ENCODE results near the gene SLC7A8. TPM values are rescaled to one million over a fixed set of nuclear protein-coding genes. Genes with fewer than 3 reads are reported as not detected.

Gene SLC7A8
- total RNA-seq, 3 donors from 2014 or later = 46.8 to 98.9 (median 61.9) TPM

DNA sequence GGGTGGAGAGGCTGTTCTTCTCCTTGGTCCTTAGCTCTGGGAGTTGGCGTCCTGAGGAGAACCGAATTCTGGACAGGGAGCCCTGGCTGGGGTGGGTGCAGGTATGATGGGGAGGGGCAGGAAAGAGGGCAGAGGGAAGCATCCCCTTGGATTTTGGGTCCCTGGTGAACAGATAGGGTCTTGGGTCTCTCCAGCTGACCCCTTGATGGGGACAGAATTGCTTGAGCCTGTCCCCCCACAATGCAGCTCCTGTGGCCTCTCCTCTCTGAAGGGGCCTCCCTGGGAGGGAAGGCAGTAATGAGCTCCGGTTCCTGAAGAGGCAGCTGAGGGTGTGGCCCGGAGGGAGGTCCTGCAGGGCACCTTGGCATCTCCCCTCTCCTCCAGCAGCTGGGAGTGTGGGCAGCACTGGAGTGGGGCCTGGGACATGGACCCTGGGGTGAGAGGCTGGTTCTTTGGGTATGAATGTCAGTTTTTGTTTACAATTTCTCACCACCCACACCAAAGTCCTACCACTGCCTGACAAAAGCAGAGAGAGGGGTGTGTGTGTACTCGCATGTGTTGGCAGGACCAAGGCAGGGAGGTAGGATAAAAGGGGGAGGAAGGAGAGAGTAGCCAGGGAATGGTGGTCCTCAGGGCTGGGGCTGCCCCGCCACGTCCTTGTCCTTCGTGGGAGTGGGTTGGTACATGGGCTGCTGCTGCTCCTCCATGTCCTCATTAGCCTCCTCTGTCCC, 56.7 kb downstream of the SLC7A8 start:
- TF ChIP-seq POLR2AphosphoS5 (IDR thresholded peaks at IDR 0.05) = no peak
- TF ChIP-seq POLR2A (IDR thresholded peaks at IDR 0.05) = no peak
- TF ChIP-seq, protein P1, sequence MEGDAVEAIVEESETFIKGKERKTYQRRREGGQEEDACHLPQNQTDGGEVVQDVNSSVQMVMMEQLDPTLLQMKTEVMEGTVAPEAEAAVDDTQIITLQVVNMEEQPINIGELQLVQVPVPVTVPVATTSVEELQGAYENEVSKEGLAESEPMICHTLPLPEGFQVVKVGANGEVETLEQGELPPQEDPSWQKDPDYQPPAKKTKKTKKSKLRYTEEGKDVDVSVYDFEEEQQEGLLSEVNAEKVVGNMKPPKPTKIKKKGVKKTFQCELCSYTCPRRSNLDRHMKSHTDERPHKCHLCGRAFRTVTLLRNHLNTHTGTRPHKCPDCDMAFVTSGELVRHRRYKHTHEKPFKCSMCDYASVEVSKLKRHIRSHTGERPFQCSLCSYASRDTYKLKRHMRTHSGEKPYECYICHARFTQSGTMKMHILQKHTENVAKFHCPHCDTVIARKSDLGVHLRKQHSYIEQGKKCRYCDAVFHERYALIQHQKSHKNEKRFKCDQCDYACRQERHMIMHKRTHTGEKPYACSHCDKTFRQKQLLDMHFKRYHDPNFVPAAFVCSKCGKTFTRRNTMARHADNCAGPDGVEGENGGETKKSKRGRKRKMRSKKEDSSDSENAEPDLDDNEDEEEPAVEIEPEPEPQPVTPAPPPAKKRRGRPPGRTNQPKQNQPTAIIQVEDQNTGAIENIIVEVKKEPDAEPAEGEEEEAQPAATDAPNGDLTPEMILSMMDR (IDR thresholded peaks at IDR 0.05) = no peak
- no peak for DNase-seq (ENCODE audit: low spot score in 2 of 2)
- intact Hi-C loops (cut with DNase I; ENCODE audit: low total_unique reads) = no loop called here
- Histone ChIP-seq H3K4me1 (peaks cover 0 to 3% of the 10 kb centered on the region in 2 donors), H3K9me3 (no peaks in the 10 kb centered on the region), H3K27ac (peak overlapping the region in 1 of 2 donors; percentile 63), H3K36me3 (no peaks in the 10 kb centered on the region), H3K27me3 (no peaks in the 10 kb centered on the region), H3K4me3 (no peak overlapping the region)

DNA sequence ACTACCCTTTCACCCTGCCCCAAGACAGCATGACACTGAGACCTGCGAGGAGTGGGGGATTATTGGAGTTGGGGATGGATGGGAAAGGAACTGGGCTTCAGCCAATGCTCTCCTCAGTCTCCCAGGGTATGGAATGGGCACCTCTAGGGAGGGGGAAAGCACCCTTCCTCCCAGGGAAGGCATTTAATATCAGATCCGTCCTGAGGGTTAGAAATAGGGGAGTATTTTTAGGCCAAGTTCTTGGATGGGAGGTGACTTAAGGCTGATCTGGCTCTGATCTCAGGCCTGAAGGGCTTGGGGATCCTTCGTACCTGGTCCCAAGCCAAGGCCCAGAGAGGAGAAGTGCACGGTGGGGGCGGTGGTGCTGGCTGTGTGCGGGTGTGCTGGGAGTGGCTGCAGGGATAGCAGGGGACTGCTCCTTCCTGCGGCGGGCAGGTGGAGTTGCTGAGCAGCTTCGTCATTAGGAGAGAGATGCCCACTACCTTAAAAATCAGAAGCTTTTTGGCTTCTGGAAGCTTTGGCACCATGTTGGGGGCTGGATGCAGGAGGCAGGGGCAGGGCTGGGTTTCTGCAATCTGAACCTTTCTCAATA, 57.4 kb downstream of the SLC7A8 start:
- Histone ChIP-seq H3K27ac (peak overlapping the region; percentile 63 to 64), H3K36me3 (no peaks in the 10 kb centered on the region), H3K9me3 (no peaks in the 10 kb centered on the region), H3K27me3 (no peaks in the 10 kb centered on the region), H3K4me3 (no peak overlapping the region), H3K4me1 (peaks cover 0 to under 1% of the 10 kb centered on the region in 2 donors)
- intact Hi-C loops (cut with DNase I; ENCODE audit: low total_unique reads) = no loop called here
- no peak for DNase-seq (ENCODE audit: low spot score in 2 of 2)
- no peak for TF ChIP-seq POLR2A (IDR thresholded peaks at IDR 0.05)
- TF ChIP-seq POLR2AphosphoS5 (IDR thresholded peaks at IDR 0.05) = peak in 1 of 3 donors; percentile 20

DNA sequence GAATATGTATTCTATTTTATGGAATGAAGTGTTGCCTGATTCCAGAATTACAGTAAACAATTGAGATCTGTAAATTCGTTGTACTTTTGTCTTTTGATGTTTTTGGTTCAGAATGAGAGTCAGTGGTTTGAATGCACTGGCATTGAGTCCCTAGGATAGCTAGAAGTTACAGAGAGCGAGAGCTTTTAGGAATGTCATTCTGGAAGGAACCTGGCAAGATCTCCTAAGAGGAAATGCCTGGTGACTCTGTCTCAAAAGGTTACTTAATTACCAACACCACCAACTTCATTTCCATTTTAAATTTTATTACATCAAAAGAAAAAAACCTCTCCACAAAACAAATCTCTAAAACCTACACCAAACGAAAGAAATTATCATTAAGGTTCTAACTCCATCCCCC, 58.4 kb downstream of the SLC7A8 start:
- Histone ChIP-seq H3K4me1 (no peaks in the 10 kb centered on the region), H3K36me3 (no peaks in the 10 kb centered on the region), H3K9me3 (no peaks in the 10 kb centered on the region), H3K4me3 (no peak overlapping the region), H3K27me3 (no peaks in the 10 kb centered on the region), H3K27ac (peak overlapping the region; percentile 22 to 64)
- intact Hi-C loops (cut with DNase I; ENCODE audit: low total_unique reads) = no loop called here
- DNase-seq (ENCODE audit: low spot score in 2 of 2) = no peak
- TF ChIP-seq, protein P1 (IDR thresholded peaks at IDR 0.05) = no peak
- no peak for TF ChIP-seq POLR2AphosphoS5 (IDR thresholded peaks at IDR 0.05)
- TF ChIP-seq POLR2A (IDR thresholded peaks at IDR 0.05) = no peak

DNA sequence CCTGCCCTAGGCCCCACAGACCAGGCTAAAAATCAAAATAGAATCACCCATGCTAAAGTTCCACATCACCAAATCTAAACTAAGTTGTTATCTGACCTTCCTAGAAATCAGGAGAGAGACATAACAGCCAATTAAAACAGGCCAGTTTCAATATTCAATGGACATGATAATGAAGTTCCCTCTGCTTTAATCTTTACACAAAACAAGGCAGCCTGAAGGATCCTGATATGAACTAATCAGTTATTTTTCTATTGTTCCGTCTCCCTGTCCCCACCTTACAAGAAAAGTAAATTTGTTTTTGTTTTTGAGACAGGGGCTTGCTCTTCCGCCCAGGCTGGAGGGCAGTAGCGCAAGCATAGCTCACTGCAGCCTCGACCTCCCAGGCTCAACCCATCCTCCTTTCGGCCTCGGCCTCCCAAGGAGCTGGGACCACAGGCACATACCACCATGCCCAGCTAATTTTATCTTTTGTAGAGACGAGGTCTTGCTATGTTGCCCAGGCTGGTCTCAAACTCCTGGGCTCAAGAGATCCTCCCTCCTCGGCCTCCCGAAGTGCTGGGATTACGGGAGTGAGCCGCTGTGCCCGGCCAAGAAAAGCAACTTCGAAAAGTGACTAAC, 59.0 kb downstream of the SLC7A8 start:
- H3K9me3 ChIP-seq = no peaks in the 10 kb centered on the region
- intact Hi-C loops (cut with DNase I; ENCODE audit: low total_unique reads) = loop anchor here (5.0 kb wide), 1 partner anchor 63 kb away; no protein-coding TSS in a partner anchor
- no peak for TF ChIP-seq POLR2A (IDR thresholded peaks at IDR 0.05)
- TF ChIP-seq, protein P1 (IDR thresholded peaks at IDR 0.05) = no peak
- TF ChIP-seq POLR2AphosphoS5 (IDR thresholded peaks at IDR 0.05) = no peak
- no peak for DNase-seq (ENCODE audit: low spot score in 2 of 2)
- peak overlapping the region; percentile 51 to 52 for H3K27ac ChIP-seq
- H3K4me1 ChIP-seq = no peaks in the 10 kb centered on the region
- H3K4me3 ChIP-seq = no peak overlapping the region
- H3K27me3 ChIP-seq = no peaks in the 10 kb centered on the region
- no peaks in the 10 kb centered on the region for H3K36me3 ChIP-seq

DNA sequence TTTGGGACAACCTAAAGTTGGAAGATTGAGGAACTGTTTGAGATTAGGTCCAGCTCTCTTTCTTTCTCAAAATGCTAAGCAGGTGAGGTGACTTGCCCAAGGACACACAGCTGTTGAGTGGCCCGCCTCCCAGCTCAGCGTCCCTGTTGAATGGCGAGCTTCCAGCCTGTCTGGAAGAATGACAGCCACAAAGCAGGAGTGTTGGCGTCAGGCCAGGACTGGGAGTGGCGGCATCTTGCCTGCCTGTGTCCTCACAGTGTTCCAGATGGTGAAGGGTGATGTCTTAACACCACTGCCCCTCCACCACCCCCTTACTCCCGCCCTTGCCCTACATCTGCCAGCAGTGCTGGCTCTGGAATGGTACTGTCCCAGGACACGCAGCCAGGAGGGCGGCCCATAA, 60.0 kb downstream of the SLC7A8 start:
- no peaks in the 10 kb centered on the region for H3K9me3 ChIP-seq

More for the DNA sequence above, 60.0 kb downstream of the SLC7A8 start:
- peak; percentile 54 to 92 for DNase-seq (ENCODE audit: low spot score in 2 of 2)
- intact Hi-C loops (cut with DNase I; ENCODE audit: low total_unique reads) = loop anchor here (5.0 kb wide), 1 partner anchor 64 kb away; no protein-coding TSS in a partner anchor
- TF ChIP-seq, protein P1 (IDR thresholded peaks at IDR 0.05) = no peak
- no peak for TF ChIP-seq POLR2A (IDR thresholded peaks at IDR 0.05)
- TF ChIP-seq POLR2AphosphoS5 (IDR thresholded peaks at IDR 0.05) = no peak
- peak overlapping the region; percentile 51 to 52 for H3K27ac ChIP-seq
- no peaks in the 10 kb centered on the region for H3K27me3 ChIP-seq
- no peak overlapping the region for H3K4me3 ChIP-seq
- no peaks in the 10 kb centered on the region for H3K36me3 ChIP-seq
- no peaks in the 10 kb centered on the region for H3K4me1 ChIP-seq

Measured in breast epithelium (tissue), 4 donors.